Chondrocyte (in vitro differentiated cells): ENCODE results near the gene OSGEPL1. TPM values are rescaled to one million over a fixed set of nuclear protein-coding genes. Genes with fewer than 3 reads are reported as not detected.
"Not testable (repeated sequence)": the region's sequence is repeated elsewhere in the genome, so short reads cannot be mapped to it uniquely, and the experiment has no call there.

ENCODE experiments used
- DNase-seq: peaks from one replicate; pipeline ENCODE4 v3.0.0; 2021; ENCODE audit warnings: mixed read lengths, low spot score
- H3K27ac Mint-ChIP-seq: one replicate; pipeline ENCODE4 v1.8.0; 2021; ENCODE audit warnings: mild to moderate bottlenecking, moderate library complexity, mixed read lengths; ENCODE audit not compliant: unreplicated experiment
- H3K27me3 Mint-ChIP-seq: 2 replicates; pipeline ENCODE4 v1.8.0; 2021; ENCODE audit warnings: low read depth, mixed read lengths
- H3K36me3 Mint-ChIP-seq: 2 replicates; pipeline ENCODE4 v1.8.0; 2021; ENCODE audit warnings: low read depth, mixed read lengths
- H3K4me1 Mint-ChIP-seq: 2 replicates; pipeline ENCODE4 v1.8.0; 2021; ENCODE audit warnings: low read depth, mild to moderate bottlenecking, mixed read lengths
- H3K4me3 Mint-ChIP-seq: one replicate; pipeline ENCODE4 v1.8.0; 2021; ENCODE audit warnings: mild to moderate bottlenecking, moderate library complexity, mixed read lengths; ENCODE audit not compliant: unreplicated experiment
- H3K9me3 Mint-ChIP-seq: 2 replicates; pipeline ENCODE4 v1.8.0; 2021; ENCODE audit warnings: low read depth, mixed read lengths
- total RNA-seq: library from RNA; stranded (reverse); gene quantifications from 3 replicates; pipeline ENCODE4 v1.2.1, GENCODE V29; 2021
- TF ChIP-seq, protein P1 (sequence below): fragments of 200-600 bp; sonication (generic); IDR thresholded peaks from 2 replicates; pipeline ENCODE4 v1.5.0; 2021; ENCODE audit warnings: antibody characterized with exemption, mild to moderate bottlenecking, moderate library complexity

OSGEPL1 gene
- total RNA-seq, 1 donor from 2014 or later = 5.1 TPM

DNA sequence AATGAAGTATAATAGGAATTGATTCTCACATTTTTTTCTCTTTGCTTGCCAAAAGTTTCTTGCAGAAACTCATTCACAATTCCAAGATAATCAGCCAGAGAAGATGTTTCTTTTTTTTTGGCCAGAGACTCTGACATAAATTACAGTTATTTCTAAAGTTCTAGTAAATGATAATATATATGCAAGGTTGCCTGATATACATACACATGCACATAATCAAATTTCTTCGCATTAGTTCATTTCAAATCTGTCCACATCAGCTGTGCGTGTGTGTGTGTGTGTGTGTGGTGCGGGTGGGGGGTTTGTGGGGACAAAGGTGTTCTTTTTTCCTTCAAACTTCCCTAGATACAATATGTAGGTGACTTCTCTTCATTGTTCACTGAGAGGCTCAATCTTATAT is 33.2 kb downstream of the OSGEPL1 start:
- H3K4me3 Mint-ChIP-seq = no peak overlapping the region
- H3K27me3 Mint-ChIP-seq = no peaks in the 10 kb centered on the region
- TF ChIP-seq, protein P1, sequence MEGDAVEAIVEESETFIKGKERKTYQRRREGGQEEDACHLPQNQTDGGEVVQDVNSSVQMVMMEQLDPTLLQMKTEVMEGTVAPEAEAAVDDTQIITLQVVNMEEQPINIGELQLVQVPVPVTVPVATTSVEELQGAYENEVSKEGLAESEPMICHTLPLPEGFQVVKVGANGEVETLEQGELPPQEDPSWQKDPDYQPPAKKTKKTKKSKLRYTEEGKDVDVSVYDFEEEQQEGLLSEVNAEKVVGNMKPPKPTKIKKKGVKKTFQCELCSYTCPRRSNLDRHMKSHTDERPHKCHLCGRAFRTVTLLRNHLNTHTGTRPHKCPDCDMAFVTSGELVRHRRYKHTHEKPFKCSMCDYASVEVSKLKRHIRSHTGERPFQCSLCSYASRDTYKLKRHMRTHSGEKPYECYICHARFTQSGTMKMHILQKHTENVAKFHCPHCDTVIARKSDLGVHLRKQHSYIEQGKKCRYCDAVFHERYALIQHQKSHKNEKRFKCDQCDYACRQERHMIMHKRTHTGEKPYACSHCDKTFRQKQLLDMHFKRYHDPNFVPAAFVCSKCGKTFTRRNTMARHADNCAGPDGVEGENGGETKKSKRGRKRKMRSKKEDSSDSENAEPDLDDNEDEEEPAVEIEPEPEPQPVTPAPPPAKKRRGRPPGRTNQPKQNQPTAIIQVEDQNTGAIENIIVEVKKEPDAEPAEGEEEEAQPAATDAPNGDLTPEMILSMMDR = no peak

DNA sequence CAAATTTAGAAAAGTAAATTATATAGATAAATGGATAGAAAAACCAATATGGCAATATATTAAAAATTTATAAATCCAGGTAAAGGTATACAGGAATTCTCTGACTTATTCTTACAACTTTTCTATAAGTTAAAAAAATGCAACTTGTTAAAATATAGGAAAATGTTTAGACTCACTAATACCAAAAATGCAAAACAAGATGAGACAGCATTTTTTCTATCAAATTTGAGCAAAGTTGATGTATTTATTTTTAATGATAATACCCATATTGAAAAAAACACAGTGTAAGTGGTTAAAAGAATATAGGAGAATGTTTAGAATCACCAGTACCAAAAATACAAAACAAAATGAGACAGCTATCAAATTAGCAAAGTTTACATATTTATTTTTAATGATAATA is 35.7 kb downstream of the OSGEPL1 start:
- no peaks in the 10 kb centered on the region for H3K9me3 Mint-ChIP-seq
- no peak overlapping the region for H3K27ac Mint-ChIP-seq
- H3K36me3 Mint-ChIP-seq = no peaks in the 10 kb centered on the region
- H3K4me3 Mint-ChIP-seq = no peak overlapping the region
- H3K27me3 Mint-ChIP-seq = no peaks in the 10 kb centered on the region
- TF ChIP-seq, protein P1 = no peak
- no peaks in the 10 kb centered on the region for H3K4me1 Mint-ChIP-seq
- no peak for DNase-seq

More for the DNA sequence above, 33.2 kb downstream of the OSGEPL1 start:
- no peak overlapping the region for H3K27ac Mint-ChIP-seq
- DNase-seq = no peak
- H3K4me1 Mint-ChIP-seq = no peaks in the 10 kb centered on the region
- no peaks in the 10 kb centered on the region for H3K9me3 Mint-ChIP-seq
- no peaks in the 10 kb centered on the region for H3K36me3 Mint-ChIP-seq

DNA sequence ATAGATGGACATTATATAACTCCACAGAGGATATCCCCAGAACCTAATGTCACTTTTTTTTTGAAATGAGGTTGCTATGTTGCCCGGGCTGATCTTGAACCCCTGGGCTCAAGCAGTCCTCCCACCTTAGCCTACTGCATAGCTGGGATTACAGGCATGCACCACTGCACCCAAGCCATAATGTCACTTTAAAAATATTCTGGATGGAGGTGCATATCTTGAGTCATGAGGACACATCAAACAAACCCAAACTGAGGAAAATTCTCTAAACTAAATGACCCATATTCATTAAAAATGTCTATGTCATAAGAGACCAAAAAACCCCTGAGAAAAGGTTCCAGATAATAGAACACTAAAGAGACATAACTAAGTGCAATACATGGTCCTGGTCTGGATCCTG is 36.3 kb downstream of the OSGEPL1 start:
- Mint-ChIP-seq H3K4me3 (no peak overlapping the region), H3K27ac (no peak overlapping the region), H3K27me3 (no peaks in the 10 kb centered on the region), H3K36me3 (no peaks in the 10 kb centered on the region), H3K4me1 (no peaks in the 10 kb centered on the region), H3K9me3 (no peaks in the 10 kb centered on the region)
- TF ChIP-seq, protein P1 = no peak
- DNase-seq = no peak

DNA sequence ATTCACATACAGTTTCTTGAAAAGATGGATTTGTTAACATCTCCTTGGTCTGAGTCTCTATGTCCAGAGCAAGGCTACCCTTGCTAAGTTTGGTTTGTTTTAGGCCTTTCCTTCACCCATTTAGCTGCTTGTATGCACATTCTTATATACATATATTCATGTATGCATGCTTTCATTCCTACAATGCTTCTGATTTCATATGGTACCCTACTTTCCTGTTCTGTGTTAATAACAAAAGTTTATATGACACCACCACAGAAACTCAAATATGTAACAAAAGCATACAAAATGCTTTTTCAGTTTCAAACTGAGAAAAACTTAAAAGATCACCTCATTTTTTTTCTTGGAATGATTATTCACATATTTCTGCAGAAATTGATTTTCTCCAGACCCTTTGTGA is 39.4 kb downstream of the OSGEPL1 start:
- Mint-ChIP-seq H3K4me1 (no peaks in the 10 kb centered on the region), H3K27ac (no peak overlapping the region), H3K4me3 (no peak overlapping the region), H3K9me3 (no peaks in the 10 kb centered on the region), H3K27me3 (no peaks in the 10 kb centered on the region), H3K36me3 (no peaks in the 10 kb centered on the region)
- no peak for DNase-seq
- TF ChIP-seq, protein P1 = no peak

DNA sequence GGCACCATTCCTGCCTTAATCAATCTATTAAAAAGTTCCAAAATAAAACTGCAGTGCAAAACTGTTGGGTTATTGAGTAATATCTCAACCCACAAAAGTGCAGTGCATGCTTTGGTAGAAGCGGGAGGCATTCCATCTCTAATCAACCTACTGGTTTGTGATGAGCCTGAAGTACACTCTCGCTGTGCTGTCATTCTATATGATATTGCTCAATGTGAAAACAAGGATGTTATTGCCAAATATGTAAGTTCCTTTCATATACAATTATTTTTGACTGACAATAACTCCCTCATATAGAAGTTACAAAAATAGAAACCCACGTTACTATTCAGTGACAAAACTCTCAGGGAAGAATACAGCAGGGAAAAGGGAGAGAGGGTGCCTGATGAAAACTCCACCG is 43.0 kb downstream of the OSGEPL1 start:
- no peaks in the 10 kb centered on the region for H3K27me3 Mint-ChIP-seq
- H3K4me3 Mint-ChIP-seq = no peak overlapping the region
- H3K36me3 Mint-ChIP-seq = peaks cover 3% of the 10 kb centered on the region
- H3K27ac Mint-ChIP-seq = no peak overlapping the region
- TF ChIP-seq, protein P1 = no peak
- no peak for DNase-seq
- peaks cover 20% of the 10 kb centered on the region for H3K9me3 Mint-ChIP-seq
- H3K4me1 Mint-ChIP-seq = no peaks in the 10 kb centered on the region

DNA sequence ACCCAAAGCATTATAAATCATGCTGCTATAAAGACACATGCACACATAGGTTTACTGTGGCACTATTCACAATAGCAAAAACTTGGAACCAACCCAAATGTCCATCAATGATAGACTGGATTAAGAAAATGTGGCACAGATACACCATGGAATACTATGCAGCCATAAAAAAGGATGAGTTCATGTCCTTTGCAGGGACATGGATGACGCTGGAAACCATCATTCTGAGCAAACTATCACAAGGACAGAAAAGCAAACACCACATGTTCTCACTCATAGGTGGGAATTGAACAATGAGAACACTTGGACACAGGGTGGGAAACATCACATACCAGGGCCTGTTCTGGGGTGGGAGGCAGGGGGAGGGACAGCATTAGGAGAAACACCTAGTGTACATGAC is 45.0 kb downstream of the OSGEPL1 start:
- H3K4me1 Mint-ChIP-seq, H3K4me3 Mint-ChIP-seq, H3K27ac Mint-ChIP-seq, H3K27me3 Mint-ChIP-seq, DNase-seq: not testable (repeated sequence)
- H3K9me3 Mint-ChIP-seq = peaks cover 35% of the 10 kb centered on the region
- peaks cover 12% of the 10 kb centered on the region for H3K36me3 Mint-ChIP-seq
